Activated CD8-positive, alpha-beta memory T cell treated with anti-CD3 and anti-CD28 coated beads for 1 hour (primary cell): ENCODE data around the gene COL13A1.

Experiments used
- DNase-seq, 2 donors: peaks; one replicate each; pipeline ENCODE4 v3.0.0-alpha.2; 2020; ENCODE audit warnings: low read depth in 1 of 2; ENCODE audit errors: extremely low read depth in 1 of 2

COL13A1 gene

DNA sequence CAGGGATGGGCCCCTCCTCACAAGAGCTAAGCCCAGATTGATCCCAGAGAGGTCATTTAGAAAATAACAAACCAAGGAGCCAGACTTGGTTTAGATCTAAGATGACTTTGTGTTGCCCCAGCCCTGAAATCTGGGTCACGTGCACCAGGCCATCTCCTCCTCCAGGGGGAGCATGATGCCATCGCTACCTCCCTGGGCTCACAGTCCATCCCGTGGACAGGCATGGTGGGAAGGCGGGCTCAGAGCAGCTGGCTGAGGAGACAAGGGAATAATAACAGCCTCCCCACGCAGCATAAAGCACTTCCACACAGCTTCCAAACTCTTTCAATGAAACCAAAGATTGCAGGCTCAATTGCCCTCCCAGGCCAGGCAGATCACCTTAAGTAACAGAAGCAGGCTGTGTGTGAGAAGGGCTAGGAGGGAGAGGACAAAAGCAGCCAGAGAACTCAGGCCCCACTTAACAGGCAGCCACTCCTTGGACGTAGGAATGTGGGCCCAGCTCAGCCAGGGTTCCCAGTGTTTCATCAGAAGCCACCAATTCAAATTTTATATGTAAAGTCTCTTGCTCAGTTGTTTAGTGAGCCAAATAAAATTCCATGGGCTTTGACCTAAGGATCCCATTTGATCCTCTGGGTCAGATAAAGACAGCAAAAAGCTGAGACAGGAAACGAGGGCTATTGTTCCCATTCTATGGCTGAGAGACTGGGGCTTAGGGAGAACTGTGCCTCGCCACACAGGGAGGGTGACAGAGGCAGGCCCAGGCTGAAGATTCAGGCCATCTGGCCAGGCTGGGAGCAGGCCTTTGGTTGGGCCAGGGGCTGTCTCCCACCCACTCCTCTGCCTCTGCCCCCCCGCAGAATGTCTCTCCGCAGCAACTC is 100.2 kb downstream of the COL13A1 start:
- no peak for DNase-seq

DNA sequence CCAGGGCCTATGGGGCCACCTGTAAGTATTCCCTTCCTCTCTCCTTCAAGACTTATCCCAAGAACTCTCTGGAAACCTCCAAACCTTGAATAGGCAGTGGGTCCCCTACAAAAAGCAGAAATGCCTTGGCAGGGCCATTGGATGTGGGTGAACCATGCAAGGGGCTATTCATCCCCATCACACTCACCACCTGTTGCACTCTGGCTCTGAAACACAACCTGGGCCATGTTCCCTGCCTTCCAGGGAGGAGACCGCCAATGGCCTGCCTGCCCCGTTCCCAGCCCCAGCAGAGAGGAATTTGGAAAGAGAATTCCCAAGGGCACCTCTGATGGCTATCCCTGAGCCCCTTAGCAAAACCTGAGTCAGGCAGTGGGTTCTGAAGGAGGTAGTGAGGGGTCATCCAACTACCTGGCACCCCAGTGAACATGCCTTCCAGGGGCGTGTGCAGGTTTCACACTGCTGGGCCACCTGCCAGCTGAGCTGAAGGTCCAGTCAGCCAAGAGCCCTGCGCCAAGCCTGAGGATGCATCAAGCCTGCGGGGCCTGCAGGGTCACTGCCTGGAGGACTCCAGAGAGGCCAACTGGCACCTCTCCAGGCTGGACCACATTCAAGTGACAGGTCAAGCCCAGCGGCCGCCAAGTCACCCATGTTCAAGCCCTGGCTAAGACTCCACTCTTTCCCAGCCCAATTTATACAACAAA is 101.3 kb downstream of the COL13A1 start:
- no peak for DNase-seq

DNA sequence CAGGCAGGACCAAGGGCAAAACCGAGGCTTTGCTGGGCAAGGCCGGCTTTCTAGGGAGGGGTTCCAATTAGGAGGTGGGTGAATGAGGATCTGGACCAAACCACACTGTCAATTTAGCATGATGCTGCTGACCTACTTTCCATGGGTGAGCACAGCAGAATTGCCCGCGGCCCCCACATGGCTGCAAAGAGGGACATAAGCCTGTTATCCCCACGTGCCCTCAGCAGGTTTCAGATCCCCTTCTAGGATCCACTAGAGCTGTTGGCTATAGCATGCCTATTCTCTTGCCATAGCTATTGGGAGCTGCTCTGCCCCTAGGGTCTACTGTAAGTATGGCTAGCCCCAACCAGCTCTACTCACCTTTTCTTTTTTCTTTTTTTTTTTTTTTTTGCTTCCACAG is 102.8 kb downstream of the COL13A1 start:
- DNase-seq, result no peak

DNA sequence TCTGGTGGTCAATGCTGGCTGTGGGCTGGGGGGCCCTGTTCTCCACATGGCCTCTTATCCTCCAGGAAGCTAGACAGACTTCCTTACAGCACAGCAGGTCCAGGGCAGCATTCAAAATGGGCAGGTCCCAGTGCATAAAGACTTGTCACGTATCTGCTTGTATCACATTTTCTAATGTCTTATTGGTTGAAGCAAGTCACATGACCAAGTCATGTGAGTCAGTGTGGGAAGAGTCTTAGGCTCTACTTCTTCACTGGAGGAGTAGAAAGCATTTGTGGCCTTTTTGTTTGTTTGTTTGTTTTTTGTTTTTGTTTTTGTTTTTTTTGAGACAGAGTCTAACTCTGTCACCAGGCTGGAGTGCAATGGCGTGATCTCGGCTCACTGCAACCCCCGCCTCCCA is 104.7 kb downstream of the COL13A1 start:
- DNase-seq, result no peak

DNA sequence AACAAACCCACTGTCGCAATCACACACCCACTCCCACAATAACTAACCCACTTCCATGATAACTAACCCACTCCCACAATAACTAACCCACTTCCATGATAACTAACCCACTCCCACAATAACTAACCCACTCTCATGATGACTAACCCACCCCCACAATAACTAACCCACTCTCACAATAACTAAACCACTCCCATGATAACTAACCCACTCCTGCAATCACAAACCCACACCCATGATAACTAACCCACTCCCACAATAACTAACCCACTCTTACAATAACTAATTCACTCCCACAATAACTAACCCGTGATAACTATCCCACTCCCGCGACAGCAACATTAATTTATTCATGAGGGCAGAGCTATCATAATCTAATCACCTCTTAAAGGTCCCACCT is 105.8 kb downstream of the COL13A1 start:
- no peak for DNase-seq

DNA sequence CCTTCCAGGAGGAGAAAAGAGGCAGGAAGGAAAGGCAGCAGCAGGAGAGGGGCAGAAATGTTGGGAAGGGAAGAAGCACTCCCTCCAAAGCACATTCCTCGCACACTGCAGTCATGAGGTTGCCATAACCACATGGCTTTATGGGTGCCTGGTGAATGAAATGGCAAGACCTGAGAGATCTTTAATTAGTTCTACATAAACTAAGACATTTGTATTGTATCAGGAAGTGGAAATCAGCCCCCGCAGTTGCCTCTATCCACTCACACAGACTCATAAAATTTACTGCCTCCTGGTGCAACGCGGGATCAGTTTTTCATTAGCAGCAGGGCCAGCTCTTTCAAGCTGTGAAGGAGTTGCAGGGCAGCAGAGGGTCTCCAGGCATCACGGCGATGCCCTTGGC is 106.4 kb downstream of the COL13A1 start:
- DNase-seq, result no peak

DNA sequence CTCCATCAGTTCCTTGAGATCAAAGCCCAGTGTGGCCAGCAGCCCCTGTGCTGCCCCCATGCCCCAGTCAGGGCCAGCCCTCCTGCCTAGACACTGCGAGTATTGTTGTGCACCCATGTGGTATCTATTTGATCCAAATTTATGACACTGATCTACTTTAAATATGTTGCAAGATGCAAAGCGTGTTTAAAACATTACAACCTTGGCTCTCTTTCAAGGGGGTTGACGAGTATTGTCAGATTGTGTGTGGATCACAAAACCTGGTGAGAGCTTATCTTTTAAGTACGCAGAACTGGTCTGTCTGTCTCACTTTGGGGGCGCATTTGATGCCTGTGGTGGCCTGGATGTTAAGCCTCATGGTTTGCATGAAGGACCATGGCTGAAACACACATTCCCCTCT is 108.9 kb downstream of the COL13A1 start:
- no peak for DNase-seq

DNA sequence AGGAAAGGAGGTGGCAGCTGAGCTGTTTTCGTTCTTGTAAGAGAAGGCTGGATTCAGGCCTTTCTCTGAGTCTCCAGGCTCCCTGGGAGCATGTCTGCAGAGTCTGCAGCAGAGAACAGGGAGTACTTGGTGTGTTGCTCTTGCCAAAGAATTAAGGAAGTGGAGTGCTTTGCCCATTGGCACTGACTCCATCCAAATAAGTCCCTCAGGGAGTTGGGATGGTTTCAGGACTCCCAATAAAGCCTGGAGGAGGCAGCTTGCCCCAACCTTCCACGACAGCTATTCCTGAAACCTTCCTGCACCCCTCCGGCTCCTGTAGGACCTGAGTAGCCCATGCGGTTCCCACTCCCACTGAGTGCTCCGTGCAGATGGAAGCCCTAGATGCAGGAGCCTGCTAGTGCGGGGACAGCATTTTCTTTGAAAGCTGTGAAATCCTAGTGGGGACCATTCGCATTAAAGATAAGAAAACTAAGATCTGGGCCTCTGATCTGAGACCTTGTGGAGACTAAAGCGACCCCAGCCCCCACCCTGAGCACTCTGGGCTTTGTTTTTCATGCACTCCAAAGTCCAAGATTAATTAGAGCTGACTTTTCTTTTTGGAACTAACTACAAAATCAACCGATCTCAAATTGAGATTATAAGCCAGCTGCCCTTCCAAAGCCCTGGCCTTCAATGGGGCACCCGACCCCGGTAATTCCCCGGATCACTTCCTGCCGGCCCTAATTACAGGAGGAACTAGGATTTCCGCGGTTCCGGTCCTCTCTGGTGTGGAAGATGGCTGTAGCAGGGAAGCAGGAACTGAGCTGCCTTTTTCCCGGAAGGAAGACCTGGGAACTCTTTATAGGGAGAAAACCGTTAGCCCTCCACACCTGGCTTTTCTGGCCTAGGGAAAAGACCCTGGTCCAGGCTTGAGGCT is 110.2 kb downstream of the COL13A1 start:
- no peak for DNase-seq

DNA sequence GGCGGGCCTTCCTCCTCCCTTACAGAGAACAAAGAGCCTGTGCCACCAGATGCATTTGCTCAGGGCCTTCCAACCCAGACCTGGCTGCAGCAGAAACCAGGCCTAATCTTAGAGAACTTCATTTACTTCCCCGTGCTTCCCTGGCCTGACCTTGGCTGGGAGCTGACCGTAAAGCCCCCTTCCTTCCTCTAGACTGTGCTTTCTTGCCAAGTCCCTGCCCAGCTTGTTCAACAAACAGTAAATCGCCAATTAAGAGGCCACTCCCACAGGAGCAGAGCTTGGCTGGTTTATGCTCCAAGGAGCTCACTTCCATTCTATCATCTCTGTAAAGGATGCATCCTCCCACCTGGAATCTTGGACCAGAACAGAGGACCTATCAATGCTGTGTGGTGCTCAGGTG is 110.9 kb downstream of the COL13A1 start:
- no peak for DNase-seq

DNA sequence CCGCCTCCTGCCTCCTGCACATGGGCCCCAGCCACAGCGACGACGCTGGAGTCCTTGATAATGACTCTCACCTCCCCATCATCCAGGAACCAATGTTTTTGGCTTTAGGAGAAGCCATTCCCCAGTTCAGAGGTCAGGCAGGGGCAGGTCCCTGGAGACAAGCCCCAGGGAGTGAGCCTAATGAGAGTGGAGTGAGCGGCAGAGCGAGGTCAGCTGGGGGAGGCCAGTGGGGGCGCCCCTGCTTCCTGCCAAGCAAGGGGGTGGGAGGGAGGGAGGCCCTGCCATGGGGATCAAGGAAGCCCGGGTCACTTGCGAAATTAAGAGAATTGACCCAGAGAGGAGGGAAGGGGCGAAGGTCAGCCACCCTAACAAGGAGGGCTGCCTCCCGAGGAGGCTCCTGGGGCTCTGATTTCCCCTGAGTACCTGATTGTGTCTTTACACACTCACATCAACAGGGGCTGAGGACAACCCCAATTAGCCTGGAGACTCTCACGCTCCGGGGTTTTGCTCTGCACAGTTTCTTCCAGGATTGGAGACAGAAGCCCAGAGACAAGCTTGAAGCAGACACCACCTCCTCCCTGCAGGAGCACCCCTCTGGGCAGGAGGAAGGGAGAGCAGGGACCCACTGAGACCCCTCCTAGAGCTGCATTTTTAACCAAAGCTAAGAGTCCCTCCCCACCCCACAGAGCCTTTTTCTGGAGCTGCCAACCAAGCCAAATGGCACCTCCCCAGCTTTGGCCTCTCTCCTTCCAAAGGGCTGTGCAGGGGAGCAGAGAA is 112.1 kb downstream of the COL13A1 start:
- no peak for DNase-seq

DNA sequence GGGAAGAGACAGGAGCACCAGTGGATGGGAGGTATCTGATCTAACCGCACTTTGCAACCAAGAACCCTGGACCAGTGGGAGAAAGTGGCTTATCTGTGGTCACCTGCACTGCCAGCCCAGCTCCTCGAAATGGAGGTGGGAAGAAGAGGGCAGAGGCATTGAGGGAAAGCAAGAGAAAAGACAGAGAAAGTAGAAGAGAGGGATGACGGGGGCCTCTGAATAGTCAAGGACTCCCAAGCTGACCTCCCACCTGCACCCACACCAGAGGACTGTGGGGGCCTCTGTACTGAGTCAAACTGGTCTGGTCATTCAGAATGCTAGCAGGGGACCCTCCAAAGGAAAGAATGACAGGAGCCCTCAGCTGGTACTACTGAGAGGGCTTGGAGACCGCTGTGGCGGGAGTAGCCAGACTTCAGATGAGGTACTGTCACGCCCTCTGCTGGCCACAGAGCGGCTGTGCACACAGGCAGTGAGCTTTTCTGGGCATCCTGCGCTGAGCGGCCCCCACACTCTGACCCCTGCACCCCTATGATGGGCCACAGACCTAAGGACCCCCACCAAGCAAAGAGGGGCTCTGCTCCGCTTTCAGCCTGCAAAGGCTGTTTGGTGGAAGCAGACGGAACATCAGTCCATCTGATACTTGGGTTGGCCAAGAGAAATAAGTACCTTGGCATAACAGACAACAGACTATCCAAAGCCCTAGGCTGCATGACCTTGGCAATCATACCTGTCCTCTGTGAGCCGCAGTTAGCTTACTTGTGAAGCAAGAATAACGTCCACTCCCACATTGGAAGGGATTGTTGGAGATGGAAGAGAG is 112.9 kb downstream of the COL13A1 start:
- DNase-seq, result peak; percentile 4 to 37

DNA sequence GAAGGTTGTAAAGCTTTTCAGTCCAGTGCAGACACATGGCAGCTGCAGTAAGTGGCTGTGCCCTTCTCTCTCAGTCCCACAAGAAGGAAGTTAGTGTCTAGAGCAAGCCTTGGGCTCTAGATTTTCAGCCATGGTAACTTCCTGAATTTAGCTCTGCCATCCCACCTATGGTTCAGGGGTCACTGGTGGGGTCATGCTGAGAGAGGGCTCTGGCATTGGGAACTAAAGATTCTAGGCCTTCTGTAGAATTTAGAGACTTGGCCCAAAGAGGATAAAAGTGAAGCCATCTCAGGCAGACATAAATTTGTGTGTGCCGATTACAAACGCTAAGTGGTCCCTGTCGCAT is 113.5 kb downstream of the COL13A1 start:
- DNase-seq, result no peak

DNA sequence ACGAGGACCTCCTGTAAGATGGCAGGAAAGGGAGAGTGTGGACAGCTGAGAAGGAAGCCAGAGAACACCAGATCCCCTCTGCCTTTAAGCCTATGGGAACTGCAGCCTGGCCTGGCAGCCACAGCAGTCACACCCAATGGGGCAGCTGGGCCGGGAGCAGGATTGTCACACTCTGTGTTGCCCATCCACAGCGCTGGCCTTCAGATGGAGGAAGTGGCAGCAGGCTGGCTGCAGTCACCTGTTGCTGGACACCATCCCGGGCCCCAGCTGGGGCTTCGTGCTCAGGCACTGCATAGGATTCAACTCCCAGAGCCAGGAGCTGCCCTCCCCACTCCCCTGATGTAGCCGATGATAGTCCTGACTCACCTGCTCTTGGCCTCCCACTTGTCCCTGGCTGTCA is 114.4 kb downstream of the COL13A1 start:
- DNase-seq, result no peak

DNA sequence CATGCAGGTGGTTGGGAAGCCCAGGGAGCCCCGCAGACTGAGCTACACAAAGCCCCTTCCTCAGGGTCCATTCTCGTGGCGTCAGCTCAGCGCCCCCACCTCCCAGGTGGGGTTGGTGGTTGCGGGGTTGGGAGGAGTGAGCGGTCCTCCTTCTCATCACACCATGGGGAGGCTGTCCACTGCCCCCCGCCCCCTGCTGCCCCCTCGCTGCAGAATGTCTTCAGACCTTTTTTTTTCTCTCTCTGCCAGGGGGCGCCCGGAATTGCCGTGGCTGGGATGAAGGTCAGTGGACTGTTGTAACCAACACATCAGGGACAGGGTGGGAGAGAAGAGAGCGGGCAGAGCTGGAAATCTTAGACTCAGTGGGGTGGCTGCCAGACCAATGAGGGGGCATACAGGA is 116.3 kb downstream of the COL13A1 start:
- DNase-seq, result no peak

DNA sequence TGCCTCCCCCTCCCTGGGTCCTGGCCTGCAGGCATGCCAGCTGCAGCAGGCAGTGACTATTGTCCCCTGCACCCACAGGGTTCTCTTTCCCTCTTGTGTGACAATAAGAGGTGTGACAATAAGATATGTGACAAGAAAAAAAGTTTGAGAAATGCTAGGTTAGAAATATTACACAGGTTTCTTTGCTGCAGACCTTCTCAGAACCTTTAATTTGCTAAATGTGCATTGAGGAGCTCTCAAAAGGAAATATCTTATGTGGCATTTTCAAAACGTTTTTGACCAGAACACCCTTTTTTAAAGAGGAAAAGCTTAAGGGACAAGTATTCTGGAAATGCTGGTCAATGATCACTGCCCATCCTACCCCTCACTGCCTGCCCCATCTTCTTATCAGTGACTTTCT is 117.5 kb downstream of the COL13A1 start:
- no peak for DNase-seq

DNA sequence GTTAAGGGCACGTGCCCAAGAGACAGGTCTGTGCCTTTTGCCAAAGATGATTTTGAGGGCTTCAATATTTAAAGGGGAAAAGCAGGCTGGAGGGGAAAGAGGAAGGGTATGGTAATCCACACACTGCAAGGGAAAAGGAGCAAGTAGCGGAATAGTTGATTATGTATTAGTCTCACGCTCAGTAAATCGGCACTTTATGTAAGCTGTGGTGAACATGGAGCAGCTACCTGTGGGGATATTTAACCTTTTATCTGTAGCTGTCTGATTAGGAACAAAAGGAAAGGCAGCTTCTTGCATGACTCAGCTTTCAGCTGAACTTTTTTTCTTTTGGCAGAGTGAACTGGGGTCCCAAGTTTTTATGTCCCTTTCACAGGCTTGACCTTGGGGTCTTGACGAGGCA is 123.4 kb downstream of the COL13A1 start:
- DNase-seq, result no peak

DNA sequence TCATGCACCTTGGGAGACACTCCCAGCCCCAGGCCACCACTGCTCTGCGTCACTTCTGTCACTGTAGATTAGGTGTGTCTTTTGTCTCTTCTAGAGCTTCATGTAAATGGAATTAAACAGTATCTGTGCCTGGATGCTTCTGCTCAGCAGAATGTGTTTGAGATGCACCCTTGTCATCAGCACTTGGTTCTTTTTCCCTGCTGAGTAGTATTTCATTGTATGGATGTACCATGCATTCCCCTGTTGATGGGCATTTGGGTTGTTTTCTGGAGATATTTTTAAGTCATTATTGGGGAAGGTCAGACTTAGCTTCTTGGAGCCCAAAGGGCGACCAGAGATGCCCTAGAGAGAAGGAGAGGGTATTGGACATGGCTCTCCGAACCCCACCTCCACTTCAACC is 126.6 kb downstream of the COL13A1 start:
- no peak for DNase-seq

DNA sequence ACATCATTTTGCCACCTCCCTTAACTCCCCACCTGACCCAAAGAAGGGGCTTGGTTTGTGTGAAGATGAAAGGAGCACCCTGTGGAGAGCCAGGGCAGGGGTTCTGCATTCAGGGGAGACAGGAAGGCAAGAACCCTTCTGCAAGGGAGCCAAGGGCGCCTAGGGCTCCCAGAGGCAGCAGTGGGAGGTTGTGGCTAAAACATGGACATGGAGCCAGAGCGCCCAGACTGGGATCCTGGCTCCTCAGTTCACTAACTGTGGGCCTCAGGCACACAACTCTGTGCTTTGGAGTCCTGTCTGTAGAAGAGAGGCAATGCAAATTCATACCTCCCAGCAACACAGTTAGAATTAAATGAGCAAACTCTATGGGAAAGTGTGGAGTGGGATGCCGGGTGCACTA is 127.9 kb downstream of the COL13A1 start:
- no peak for DNase-seq

DNA sequence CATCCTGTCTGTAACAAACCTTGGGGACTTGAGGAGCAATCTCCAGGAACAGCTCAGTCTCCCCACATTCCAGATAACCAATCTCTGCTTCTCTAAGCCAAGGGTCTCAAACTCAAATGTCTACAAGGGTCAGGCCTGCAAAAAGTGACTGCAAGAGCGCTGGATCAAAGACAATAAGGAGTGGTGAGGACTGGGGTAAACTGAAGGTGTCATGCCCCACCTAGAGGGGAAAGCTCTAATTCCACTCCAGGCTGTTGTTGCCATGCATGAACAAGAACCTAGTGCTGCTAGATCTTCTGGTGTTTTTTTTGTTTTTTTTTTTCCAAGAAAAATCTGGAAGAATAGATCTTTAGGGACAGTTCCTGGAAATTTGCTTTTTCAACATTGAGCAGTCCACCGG is 133.1 kb downstream of the COL13A1 start:
- DNase-seq, result no peak

DNA sequence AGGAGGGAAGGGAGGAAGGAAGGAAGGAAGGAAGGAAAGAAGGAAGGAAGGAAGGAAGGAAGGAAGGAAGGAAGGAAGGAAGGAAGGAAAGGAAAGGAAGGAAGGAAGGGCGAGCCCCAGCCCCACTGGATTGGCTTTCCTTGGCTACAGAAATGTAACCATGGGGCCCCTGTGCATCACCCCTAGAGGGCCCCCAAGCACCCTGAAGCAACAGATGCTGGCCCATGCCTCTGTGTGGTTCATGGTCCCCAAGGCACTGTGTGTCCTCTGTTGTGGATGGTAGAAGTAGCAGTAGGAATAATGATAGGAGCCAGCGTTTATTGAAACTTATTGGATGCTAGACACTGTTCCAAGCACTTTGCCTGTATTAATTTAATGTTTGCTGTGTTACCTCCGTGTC is 134.4 kb downstream of the COL13A1 start:
- DNase-seq, result no peak
